ENCODE data around the gene TBX2.

The TBX2 gene

DNA sequence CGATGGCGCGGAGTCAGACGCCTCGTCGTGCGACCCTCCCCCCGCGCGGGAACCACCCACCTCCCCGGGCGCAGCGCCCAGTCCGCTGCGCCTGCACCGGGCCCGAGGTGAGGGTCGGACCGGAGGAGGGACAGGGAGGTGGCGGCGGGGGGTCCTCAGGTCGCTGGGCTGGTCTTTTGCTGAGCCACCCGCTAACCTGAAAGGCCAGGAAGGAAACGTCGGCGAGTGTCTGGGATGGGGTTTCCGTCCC is 4.9 kb downstream of the TBX2 start:
- TF ChIP-seq OSR1 (CRISPR knock-in tag; IDR thresholded peaks at IDR 0.05) (no peak), RARB (CRISPR knock-in tag; IDR thresholded peaks at IDR 0.05) (no peak), POU6F1 (CRISPR knock-in tag; IDR thresholded peaks at IDR 0.05; ENCODE audit: borderline replicate concordance, low read depth) (no peak), BACH2 (CRISPR knock-in tag; IDR thresholded peaks at IDR 0.05; ENCODE audit: borderline replicate concordance) (no peak), TOX (CRISPR knock-in tag; IDR thresholded peaks at IDR 0.05; ENCODE audit: borderline replicate concordance) (no peak), ZC3H10 (CRISPR knock-in tag; IDR thresholded peaks at IDR 0.05) (no peak), ZFP3 (CRISPR knock-in tag; IDR thresholded peaks at IDR 0.05) (no peak), ISL1 (CRISPR knock-in tag; IDR thresholded peaks at IDR 0.05) (no peak), TSHZ2 (CRISPR knock-in tag; IDR thresholded peaks at IDR 0.05) (no peak), SNAI2 (CRISPR knock-in tag; IDR thresholded peaks at IDR 0.05) (no peak), ZNF565 (CRISPR knock-in tag; conservative IDR thresholded peaks at IDR 0.05; ENCODE audit: low read depth) (no peak), TCF4 (CRISPR knock-in tag; IDR thresholded peaks at IDR 0.05; ENCODE audit: borderline replicate concordance) (no peak), ZNF70 (CRISPR knock-in tag; IDR thresholded peaks at IDR 0.05) (no peak), GLIS3 (CRISPR knock-in tag; IDR thresholded peaks at IDR 0.05) (no peak), ARNTL (CRISPR knock-in tag; IDR thresholded peaks at IDR 0.05; ENCODE audit: borderline replicate concordance, low read depth) (no peak)
- TF ChIP-seq, protein P1, sequence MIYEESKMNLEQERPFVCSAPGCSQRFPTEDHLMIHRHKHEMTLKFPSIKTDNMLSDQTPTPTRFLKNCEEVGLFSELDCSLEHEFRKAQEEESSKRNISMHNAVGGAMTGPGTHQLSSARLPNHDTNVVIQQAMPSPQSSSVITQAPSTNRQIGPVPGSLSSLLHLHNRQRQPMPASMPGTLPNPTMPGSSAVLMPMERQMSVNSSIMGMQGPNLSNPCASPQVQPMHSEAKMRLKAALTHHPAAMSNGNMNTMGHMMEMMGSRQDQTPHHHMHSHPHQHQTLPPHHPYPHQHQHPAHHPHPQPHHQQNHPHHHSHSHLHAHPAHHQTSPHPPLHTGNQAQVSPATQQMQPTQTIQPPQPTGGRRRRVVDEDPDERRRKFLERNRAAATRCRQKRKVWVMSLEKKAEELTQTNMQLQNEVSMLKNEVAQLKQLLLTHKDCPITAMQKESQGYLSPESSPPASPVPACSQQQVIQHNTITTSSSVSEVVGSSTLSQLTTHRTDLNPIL (CRISPR knock-in tag; IDR thresholded peaks at IDR 0.05; ENCODE audit: low read depth), result no peak
- TF ChIP-seq, protein P2, sequence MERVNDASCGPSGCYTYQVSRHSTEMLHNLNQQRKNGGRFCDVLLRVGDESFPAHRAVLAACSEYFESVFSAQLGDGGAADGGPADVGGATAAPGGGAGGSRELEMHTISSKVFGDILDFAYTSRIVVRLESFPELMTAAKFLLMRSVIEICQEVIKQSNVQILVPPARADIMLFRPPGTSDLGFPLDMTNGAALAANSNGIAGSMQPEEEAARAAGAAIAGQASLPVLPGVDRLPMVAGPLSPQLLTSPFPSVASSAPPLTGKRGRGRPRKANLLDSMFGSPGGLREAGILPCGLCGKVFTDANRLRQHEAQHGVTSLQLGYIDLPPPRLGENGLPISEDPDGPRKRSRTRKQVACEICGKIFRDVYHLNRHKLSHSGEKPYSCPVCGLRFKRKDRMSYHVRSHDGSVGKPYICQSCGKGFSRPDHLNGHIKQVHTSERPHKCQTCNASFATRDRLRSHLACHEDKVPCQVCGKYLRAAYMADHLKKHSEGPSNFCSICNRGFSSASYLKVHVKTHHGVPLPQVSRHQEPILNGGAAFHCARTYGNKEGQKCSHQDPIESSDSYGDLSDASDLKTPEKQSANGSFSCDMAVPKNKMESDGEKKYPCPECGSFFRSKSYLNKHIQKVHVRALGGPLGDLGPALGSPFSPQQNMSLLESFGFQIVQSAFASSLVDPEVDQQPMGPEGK (CRISPR knock-in tag; IDR thresholded peaks at IDR 0.05; ENCODE audit: borderline replicate concordance), result no peak
- ATAC-seq, result no peak

GRCh38 chr17:61404913-61405685 is 5.5 kb downstream of the TBX2 start:
- no peak for ATAC-seq
- TF ChIP-seq POU6F1 (CRISPR knock-in tag; IDR thresholded peaks at IDR 0.05; ENCODE audit: borderline replicate concordance, low read depth), result no peak
- no peak for TF ChIP-seq CSDC2 (CRISPR knock-in tag; IDR thresholded peaks at IDR 0.05)
- no peak for TF ChIP-seq ZC3H10 (CRISPR knock-in tag; IDR thresholded peaks at IDR 0.05)
- no peak for TF ChIP-seq TCF4 (CRISPR knock-in tag; IDR thresholded peaks at IDR 0.05; ENCODE audit: borderline replicate concordance)
- no peak for TF ChIP-seq ISL1 (CRISPR knock-in tag; IDR thresholded peaks at IDR 0.05)
- no peak for TF ChIP-seq GLIS3 (CRISPR knock-in tag; IDR thresholded peaks at IDR 0.05)
- no peak for TF ChIP-seq TOX (CRISPR knock-in tag; IDR thresholded peaks at IDR 0.05; ENCODE audit: borderline replicate concordance)
- TF ChIP-seq ZFP30 (CRISPR knock-in tag; IDR thresholded peaks at IDR 0.05), result 0 out of 2 replicates have a peak, but pooled peaks have one; percentile 30
